ENCODE data around the gene PRM1. TPM values are rescaled to one million over a fixed set of nuclear protein-coding genes. Genes with fewer than 3 reads are reported as not detected.

The PRM1 gene
- total and polyA plus RNA-seq, 4 donors, result not detected

- Histone ChIP-seq H3K27me3 (ENCODE audit: control insufficient read depth in 3 of 3, insufficient read depth in 3 of 3, low read length in 2 of 3) (no peaks in the 10 kb centered on the region), H3K36me3 (ENCODE audit: control insufficient read depth in 4 of 4, insufficient read depth in 4 of 4, low read length in 4 of 4) (peaks cover 0 to 33% (median 10%) of the 10 kb centered on the region in 4 donors), H3K4me1 (ENCODE audit: control insufficient read depth in 5 of 5, insufficient read depth in 5 of 5, low read length in 5 of 5) (peaks cover 0 to 46% (median 11%) of the 10 kb centered on the region in 5 donors), H3K9ac (ENCODE audit: insufficient read depth in 1 of 2, low read length in 2 of 2) (peak overlapping the region in 1 of 2 donors; percentile 77), H3K9me3 (ENCODE audit: control insufficient read depth in 4 of 4, insufficient read depth in 3 of 4, low read length in 3 of 4) (no peaks in the 10 kb centered on the region), H3K4me3 (peak overlapping the region; percentile 68), H3K27ac (ENCODE audit: low read depth in 1 of 2, low read length in 1 of 2) (peak overlapping the region; percentile 97 to 98)
- TF ChIP-seq, protein P1, sequence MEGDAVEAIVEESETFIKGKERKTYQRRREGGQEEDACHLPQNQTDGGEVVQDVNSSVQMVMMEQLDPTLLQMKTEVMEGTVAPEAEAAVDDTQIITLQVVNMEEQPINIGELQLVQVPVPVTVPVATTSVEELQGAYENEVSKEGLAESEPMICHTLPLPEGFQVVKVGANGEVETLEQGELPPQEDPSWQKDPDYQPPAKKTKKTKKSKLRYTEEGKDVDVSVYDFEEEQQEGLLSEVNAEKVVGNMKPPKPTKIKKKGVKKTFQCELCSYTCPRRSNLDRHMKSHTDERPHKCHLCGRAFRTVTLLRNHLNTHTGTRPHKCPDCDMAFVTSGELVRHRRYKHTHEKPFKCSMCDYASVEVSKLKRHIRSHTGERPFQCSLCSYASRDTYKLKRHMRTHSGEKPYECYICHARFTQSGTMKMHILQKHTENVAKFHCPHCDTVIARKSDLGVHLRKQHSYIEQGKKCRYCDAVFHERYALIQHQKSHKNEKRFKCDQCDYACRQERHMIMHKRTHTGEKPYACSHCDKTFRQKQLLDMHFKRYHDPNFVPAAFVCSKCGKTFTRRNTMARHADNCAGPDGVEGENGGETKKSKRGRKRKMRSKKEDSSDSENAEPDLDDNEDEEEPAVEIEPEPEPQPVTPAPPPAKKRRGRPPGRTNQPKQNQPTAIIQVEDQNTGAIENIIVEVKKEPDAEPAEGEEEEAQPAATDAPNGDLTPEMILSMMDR (IDR thresholded peaks at IDR 0.05; ENCODE audit: control extremely low read depth, extremely low read depth), result no peak
- ATAC-seq (ENCODE audit: insufficient read depth, low FRiP score) (peak; percentile 12), DNase-seq (peak in 2 of 3 donors; percentile 65 to 66)
- WGBS, 2 donors, result 0 to 1% methylated on average over 17 to 32 of the region's 32 CpGs
These were observed 24.4 kb downstream of the PRM1 start for GRCh38 chr16:11256661-11257130.

DNA sequence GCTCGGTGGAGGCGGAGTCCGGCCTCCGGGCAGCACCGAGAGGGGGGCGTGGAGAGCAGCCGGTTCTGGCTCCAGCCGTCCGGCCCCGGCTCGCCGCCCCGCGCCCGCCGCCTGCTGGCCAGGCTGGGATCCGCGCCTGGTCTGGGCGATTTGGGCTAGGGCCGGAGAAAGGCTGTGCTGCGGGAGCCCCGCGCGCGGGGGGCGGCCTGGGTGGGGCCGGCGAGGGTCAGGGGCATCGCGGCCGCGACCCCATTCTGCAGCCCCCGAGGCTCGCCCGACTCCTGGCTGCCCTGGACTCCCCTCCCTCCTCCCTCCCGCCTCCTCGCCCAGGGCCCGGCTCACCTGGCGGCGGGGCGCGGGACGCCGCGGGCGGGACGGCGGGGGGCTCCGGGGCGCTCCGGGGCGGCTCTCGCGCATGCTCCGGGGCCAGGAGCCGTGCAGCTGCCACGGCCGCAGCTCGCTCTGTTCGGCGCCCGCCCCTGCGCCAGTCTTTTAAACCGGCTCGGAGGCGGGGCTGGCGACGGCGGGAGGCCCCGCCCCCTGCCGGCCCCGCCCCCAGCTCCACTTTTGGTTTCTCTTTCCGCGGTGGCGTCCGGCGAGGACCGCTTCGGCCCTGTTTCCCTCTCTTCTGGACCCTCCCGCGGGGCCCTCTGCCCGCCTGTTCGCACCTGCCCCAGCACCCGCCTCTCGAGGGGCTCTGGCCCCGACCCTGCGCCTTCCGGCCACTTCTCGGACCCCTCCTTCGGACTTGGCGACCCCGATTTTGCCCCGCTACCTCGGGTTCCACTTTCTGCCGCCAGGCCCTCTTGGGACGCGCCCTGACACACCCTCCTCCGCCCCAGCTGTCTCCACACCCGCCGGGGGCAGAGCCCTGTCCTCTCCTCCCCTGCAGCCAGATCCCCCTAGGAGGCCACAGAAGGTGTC lies 25.1 kb downstream of the PRM1 start, which contains the start of gene SOCS1:
Gene SOCS1 (minus strand): TSS at position 468 of the 924 bp plus-strand sequence. CDS start 726 bp downstream, outside the sequence.
- H3K27ac ChIP-seq (ENCODE audit: low read depth in 1 of 2, low read length in 1 of 2), result peak within 1 kb of the TSS; percentile 97 to 98
- peaks cover 0 to 33% (median 10%) of the 10 kb centered on the region in 4 donors for H3K36me3 ChIP-seq (ENCODE audit: control insufficient read depth in 4 of 4, insufficient read depth in 4 of 4, low read length in 4 of 4)
- DNase-seq, result peak; percentile 93 to 95 (median 94)
- TF ChIP-seq, protein P1 (IDR thresholded peaks at IDR 0.05; ENCODE audit: control extremely low read depth, extremely low read depth), result peak; percentile 69
- ATAC-seq (ENCODE audit: insufficient read depth, low FRiP score), result peak; percentile 80
- peak within 1 kb of the TSS; percentile 17 to 77 for H3K9ac ChIP-seq (ENCODE audit: insufficient read depth in 1 of 2, low read length in 2 of 2)
- no peaks in the 10 kb centered on the region for H3K9me3 ChIP-seq (ENCODE audit: control insufficient read depth in 4 of 4, insufficient read depth in 3 of 4, low read length in 3 of 4)
- WGBS, 2 donors, result 0% methylated on average over 60 to 100 of the region's 100 CpGs
- H3K4me3 ChIP-seq, result peak within 1 kb of the TSS; percentile 73
- H3K4me1 ChIP-seq (ENCODE audit: control insufficient read depth in 5 of 5, insufficient read depth in 5 of 5, low read length in 5 of 5), result peaks cover 0 to 47% (median 11%) of the 10 kb centered on the region in 5 donors
- H3K27me3 ChIP-seq (ENCODE audit: control insufficient read depth in 3 of 3, insufficient read depth in 3 of 3, low read length in 2 of 3), result no peaks in the 10 kb centered on the region

DNA sequence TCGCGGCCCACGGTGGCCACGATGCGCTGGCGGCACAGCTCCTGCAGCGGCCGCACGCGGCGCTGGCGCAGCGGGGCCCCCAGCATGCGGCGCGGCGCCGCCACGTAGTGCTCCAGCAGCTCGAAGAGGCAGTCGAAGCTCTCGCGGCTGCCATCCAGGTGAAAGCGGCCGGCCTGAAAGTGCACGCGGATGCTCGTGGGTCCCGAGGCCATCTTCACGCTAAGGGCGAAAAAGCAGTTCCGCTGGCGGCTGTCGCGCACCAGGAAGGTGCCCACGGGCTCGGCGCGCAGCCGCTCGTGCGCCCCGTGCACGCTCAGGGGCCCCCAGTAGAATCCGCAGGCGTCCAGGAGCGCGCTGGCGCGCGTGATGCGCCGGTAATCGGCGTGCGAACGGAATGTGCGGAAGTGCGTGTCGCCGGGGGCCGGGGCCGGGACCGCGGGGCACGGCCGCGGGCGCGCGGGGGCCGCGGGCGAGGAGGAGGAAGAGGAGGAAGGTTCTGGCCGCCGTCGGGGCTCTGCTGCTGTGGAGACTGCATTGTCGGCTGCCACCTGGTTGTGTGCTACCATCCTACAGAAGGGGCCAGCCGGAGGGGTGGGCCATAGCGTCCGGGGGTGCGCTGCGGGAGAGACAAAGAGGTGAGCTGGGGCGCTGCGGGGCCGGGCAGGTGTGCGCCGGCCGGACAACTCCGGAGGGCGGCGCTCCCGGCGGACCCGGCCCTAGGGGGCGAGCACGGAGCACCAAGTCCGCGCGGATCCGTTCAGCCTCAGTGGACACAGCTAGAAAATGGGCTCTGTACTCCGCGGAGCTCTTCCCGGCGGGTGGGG lies 26.0 kb downstream of the PRM1 start:
- ATAC-seq (ENCODE audit: insufficient read depth, low FRiP score) (no peak), DNase-seq (peak; percentile 53 to 68 (median 54))
- TF ChIP-seq, protein P1 (IDR thresholded peaks at IDR 0.05; ENCODE audit: control extremely low read depth, extremely low read depth), result no peak
- Histone ChIP-seq H3K27me3 (ENCODE audit: control insufficient read depth in 3 of 3, insufficient read depth in 3 of 3, low read length in 2 of 3) (no peaks in the 10 kb centered on the region), H3K9ac (ENCODE audit: insufficient read depth in 1 of 2, low read length in 2 of 2) (peak overlapping the region in 1 of 2 donors; percentile 17), H3K36me3 (ENCODE audit: control insufficient read depth in 4 of 4, insufficient read depth in 4 of 4, low read length in 4 of 4) (peaks cover 0 to 33% (median 10%) of the 10 kb centered on the region in 4 donors), H3K4me3 (peak overlapping the region; percentile 73), H3K9me3 (ENCODE audit: control insufficient read depth in 4 of 4, insufficient read depth in 3 of 4, low read length in 3 of 4) (no peaks in the 10 kb centered on the region), H3K4me1 (ENCODE audit: control insufficient read depth in 5 of 5, insufficient read depth in 5 of 5, low read length in 5 of 5) (peaks cover 0 to 47% (median 11%) of the 10 kb centered on the region in 5 donors), H3K27ac (ENCODE audit: low read depth in 1 of 2, low read length in 1 of 2) (peak overlapping the region; percentile 64 to 87)
- 2 to 4% methylated on average over 93 to 105 of the region's 105 CpGs for WGBS, 2 donors

All from lung (tissue), 12 donors.